Activated T-cell treated with anti-CD3 and anti-CD28 coated beads, Interleukin-2, amount 50 U/mL, for 24 hours (primary cell): ENCODE measurements around the gene FAM199X.
"Not testable (repeated sequence)": the region's sequence is repeated elsewhere in the genome, so short reads cannot be mapped to it uniquely, and the experiment has no call there.

ENCODE experiments used
- DNase-seq: peaks from one replicate; pipeline ENCODE4 v3.0.0-alpha.2; 2020
- H3K27ac Mint-ChIP-seq: 2 replicates; pipeline ENCODE4 v1.8.0; 2020; ENCODE audit warnings: mild to moderate bottlenecking, mixed read lengths
- H3K27me3 Mint-ChIP-seq: 2 replicates; pipeline ENCODE4 v1.8.0; 2020; ENCODE audit warnings: mixed read lengths
- H3K36me3 Mint-ChIP-seq: 2 replicates; pipeline ENCODE4 v1.8.0; 2020; ENCODE audit warnings: low read depth, mixed read lengths
- H3K4me1 Mint-ChIP-seq: 2 replicates; pipeline ENCODE4 v1.8.0; 2020; ENCODE audit warnings: low read depth, mixed read lengths
- H3K4me3 Mint-ChIP-seq: 2 replicates; pipeline ENCODE4 v1.8.0; 2020; ENCODE audit warnings: mild to moderate bottlenecking, moderate library complexity, mixed read lengths
- H3K9me3 Mint-ChIP-seq: 2 replicates; pipeline ENCODE4 v1.8.0; 2020; ENCODE audit warnings: mixed read lengths

Gene FAM199X

DNA sequence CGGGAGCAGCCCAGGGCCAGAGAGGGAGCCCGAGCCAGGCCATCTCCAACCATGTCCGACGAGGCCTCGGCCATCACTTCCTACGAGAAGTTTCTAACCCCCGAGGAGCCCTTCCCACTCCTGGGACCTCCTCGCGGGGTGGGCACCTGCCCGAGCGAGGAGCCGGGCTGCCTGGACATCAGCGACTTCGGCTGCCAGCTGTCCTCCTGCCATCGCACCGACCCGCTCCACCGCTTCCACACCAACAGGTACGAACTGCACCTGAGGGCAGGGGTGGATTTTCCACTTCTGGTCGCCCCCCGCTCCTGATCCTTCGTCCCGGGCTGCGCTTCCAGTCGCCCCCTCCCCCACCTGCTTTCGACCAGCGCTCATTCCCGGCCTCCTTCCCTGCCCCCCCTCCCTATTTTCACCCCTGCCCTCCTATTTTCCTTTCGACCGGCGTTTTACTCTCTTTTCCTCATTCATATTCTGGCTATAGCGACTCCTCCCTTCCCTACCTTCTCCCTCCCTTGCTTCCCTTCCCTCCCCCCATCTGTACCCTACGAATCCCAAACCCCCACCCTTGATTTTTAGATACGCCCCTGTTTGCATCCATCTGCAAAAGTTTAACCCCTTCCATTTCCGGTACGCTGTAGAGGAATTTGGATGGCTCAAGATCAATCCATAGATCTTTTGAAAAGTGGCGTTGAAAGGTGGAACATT lies 633 bp downstream of the FAM199X start:
- H3K27ac Mint-ChIP-seq, result peak overlapping the region; percentile 26

DNA sequence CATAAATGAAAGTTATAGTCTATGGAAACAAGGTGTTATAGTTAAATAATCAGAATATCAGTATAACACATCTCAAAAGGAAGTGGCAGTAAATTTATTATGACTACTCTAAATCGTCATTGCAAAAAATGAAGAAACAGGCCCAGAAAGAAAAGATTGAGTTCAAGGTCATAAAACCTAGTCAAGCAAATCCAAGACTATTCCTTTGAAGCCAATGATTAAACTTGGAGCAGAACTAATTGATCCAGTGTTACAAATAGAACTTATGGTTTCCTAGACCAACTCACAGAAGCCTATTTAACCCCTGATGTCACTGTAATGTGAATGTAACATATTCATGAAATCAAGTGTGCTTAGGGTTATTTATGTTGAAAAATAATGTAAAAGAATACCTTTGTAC lies 1.9 kb downstream of the FAM199X start:
- no peak overlapping the region for H3K27ac Mint-ChIP-seq

More for the DNA sequence above, 633 bp downstream of the FAM199X start:
- Mint-ChIP-seq H3K36me3 (peaks cover 14% of the 10 kb centered on the region), H3K4me3 (peak overlapping the region; percentile 74), H3K27me3 (peaks cover 31% of the 10 kb centered on the region), H3K4me1 (peaks cover 36% of the 10 kb centered on the region), H3K9me3 (no peaks in the 10 kb centered on the region)
- DNase-seq, result no peak

DNA sequence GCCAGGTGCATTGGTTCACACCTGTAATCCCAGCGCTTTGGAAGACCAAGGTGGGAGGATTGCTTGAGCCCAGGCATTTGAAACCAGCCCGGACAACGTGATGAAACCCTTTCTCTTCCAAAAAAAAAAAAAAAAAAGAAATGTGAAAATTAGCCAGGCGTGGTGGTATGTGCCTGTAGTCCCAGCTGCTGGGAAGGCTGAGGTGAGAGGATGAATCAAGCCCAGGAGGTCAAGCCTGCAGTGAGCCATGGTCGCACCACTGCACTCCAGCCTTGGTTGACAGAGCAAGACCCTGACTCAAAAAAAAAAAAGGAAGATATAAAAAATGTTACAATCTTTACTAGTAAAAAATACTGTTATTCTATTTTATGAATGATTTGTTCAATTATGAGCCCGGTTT lies 5.9 kb downstream of the FAM199X start:
- DNase-seq, result no peak
- Mint-ChIP-seq H3K36me3 (peaks cover 32% of the 10 kb centered on the region), H3K4me3 (no peak overlapping the region), H3K9me3 (no peaks in the 10 kb centered on the region), H3K27ac (no peak overlapping the region), H3K4me1 (peaks cover 34% of the 10 kb centered on the region), H3K27me3 (peaks cover 15% of the 10 kb centered on the region)

More for the DNA sequence above, 1.9 kb downstream of the FAM199X start:
- Mint-ChIP-seq H3K36me3 (peaks cover 20% of the 10 kb centered on the region), H3K4me3 (peak overlapping the region; percentile 74), H3K9me3 (no peaks in the 10 kb centered on the region), H3K27me3 (peaks cover 28% of the 10 kb centered on the region), H3K4me1 (peaks cover 38% of the 10 kb centered on the region)
- DNase-seq, result no peak

DNA sequence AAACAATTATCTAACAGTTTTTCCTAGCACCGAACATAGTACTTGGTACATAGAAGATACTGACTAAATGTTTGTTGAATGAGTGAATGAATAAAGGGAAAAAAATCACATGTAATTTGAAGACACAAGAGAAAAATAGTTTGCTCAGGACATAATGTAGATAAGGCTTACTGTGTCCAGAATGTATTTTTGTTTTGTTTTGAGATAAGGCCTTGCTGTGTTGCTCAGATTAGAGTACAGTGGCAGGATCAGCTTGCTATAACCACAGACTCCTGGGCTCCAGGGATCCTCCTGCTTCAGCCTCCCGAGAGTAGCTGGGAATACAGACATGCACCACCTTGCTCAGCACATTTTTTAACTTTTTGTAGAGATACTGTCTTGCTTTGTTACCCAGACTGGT lies 6.5 kb downstream of the FAM199X start:
- no peak overlapping the region for H3K4me3 Mint-ChIP-seq
- peaks cover 34% of the 10 kb centered on the region for H3K4me1 Mint-ChIP-seq
- no peaks in the 10 kb centered on the region for H3K9me3 Mint-ChIP-seq
- DNase-seq, result no peak
- peaks cover 38% of the 10 kb centered on the region for H3K36me3 Mint-ChIP-seq
- H3K27me3 Mint-ChIP-seq, result peaks cover 15% of the 10 kb centered on the region
- H3K27ac Mint-ChIP-seq, result no peak overlapping the region

DNA sequence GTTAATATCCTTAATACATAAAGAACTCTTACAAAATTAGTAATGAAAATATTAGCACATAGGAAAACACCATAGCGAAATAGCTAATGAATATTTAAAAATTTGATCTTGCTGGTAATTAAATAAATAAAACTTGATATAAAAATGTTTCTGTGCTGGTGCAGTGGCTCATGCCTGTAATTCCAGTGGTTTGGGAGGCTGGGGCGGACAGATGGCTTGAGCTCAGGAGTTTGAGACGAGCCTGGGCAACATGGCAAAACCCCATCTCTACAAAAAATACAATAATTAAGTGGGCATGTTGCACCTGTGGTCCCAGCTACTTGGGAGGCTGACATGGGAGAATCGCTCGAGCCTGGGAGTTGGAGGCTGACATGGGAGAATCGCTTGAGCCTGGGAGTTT lies 7.6 kb downstream of the FAM199X start:
- Mint-ChIP-seq H3K36me3 (peaks cover 43% of the 10 kb centered on the region), H3K27ac (no peak overlapping the region), H3K4me3 (no peak overlapping the region), H3K9me3 (no peaks in the 10 kb centered on the region), H3K27me3 (peaks cover 16% of the 10 kb centered on the region), H3K4me1 (peaks cover 25% of the 10 kb centered on the region)
- no peak for DNase-seq

DNA sequence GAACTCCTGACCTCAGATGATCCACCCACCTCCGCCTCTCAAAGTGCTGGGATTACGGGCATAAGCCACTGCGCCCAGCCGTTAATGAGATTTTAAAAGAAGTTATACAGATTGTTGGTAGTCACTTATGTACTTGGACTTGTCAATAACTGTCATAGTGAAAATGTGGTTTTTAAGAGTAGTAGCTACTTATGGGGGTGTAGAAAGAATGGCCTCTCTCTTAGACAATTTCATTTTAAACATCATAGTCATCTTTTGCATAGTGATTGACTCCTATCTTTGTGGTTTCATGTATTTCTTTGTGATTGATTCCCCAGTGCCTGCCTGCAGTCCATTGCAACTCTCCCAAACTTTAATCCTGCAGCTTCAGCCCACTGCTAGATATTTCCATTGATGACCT lies 17.4 kb downstream of the FAM199X start:
- H3K4me3 Mint-ChIP-seq, result no peak overlapping the region
- H3K27ac Mint-ChIP-seq, result no peak overlapping the region
- peaks cover 27% of the 10 kb centered on the region for H3K4me1 Mint-ChIP-seq
- H3K36me3 Mint-ChIP-seq, result peaks cover 32% of the 10 kb centered on the region
- peaks cover 27% of the 10 kb centered on the region for H3K27me3 Mint-ChIP-seq
- no peak for DNase-seq
- no peaks in the 10 kb centered on the region for H3K9me3 Mint-ChIP-seq

DNA sequence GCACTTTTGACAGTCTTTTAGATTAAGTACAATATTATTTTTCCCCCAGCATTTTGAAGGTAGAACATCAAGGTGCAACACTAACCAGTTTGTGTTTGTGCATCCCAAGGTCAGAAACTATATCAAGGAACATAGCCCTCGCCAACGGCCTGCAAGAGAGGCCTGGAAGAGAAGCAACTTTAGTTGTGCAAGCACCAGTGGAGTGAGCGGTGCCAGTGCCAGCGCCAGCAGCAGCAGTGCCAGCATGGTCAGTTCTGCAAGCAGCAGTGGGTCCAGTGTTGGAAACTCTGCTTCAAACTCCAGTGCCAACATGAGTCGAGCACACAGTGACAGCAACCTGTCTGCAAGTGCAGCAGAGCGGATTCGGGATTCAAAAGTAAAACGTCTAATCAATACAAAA lies 21.7 kb downstream of the FAM199X start:
- no peak for DNase-seq
- peaks cover 10% of the 10 kb centered on the region for H3K4me1 Mint-ChIP-seq
- no peak overlapping the region for H3K4me3 Mint-ChIP-seq
- no peak overlapping the region for H3K27ac Mint-ChIP-seq
- H3K36me3 Mint-ChIP-seq, result peaks cover 50% of the 10 kb centered on the region
- no peaks in the 10 kb centered on the region for H3K9me3 Mint-ChIP-seq
- H3K27me3 Mint-ChIP-seq, result peaks cover 22% of the 10 kb centered on the region

DNA sequence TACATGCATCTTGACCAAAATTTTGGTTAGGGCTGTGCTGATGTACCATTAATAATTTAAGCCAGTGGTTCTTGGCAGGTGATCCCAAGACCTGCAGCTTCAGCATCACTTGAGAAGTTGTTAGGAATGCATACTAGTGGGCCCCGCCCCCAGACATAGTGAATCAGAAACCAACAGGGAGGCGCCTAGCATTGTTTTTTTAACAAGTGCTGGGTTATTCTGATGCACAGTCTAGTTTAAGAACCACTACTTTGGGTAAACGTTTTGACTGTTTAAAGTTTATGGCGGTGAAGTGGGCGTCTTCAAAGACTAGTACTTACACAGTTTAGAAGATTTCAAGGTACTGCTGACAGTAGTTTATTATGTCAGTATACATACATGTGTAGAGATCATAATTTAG lies 23.6 kb downstream of the FAM199X start:
- no peaks in the 10 kb centered on the region for H3K9me3 Mint-ChIP-seq
- H3K27me3 Mint-ChIP-seq, result peaks cover 16% of the 10 kb centered on the region
- DNase-seq, result no peak
- H3K4me1 Mint-ChIP-seq, result peaks cover 3% of the 10 kb centered on the region
- peak overlapping the region; percentile 14 for H3K27ac Mint-ChIP-seq
- H3K4me3 Mint-ChIP-seq, result no peak overlapping the region
- peaks cover 53% of the 10 kb centered on the region for H3K36me3 Mint-ChIP-seq

DNA sequence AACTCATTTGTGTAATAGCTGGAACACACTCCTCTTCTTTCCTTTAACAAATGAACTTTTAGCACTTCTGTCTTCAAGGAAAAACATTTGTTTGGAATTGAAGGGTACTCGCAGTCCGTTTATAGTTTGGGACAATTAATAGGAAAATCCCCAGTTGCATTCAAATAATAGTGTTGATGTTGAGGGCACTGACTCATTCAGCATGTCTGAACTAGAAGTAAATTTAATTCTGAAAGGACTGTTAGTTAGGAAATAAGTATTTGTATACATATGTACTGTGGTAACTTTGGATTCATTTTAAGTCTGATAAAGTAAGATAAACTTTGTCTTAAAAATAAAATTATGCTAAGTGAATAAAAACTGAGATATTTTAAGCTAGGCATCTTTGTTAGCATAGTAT lies 27.2 kb downstream of the FAM199X start:
- H3K4me1 Mint-ChIP-seq, result peaks cover 5% of the 10 kb centered on the region
- DNase-seq, result no peak
- H3K4me3 Mint-ChIP-seq, result no peak overlapping the region
- no peak overlapping the region for H3K27ac Mint-ChIP-seq
- no peaks in the 10 kb centered on the region for H3K9me3 Mint-ChIP-seq
- H3K27me3 Mint-ChIP-seq, result peaks cover 7% of the 10 kb centered on the region
- H3K36me3 Mint-ChIP-seq, result peaks cover 42% of the 10 kb centered on the region

DNA sequence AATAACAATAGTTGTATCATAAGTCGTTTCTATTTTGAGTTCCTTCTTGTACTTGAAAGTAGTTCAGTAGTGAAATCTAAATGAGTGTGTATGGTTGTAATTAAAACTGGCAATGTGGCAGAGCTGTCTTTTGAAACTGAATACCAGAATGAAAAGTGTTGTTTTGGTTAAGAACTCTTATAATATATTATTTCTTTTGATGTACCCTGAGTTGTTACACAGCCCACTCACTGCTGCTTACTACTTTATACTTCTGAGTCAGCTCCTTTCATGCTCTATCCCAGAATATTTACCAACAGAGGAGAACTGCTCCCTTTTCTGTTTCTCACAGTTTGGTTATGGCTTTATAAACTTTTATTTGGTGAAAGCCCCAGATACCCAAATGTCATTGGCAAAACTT lies 28.8 kb downstream of the FAM199X start:
- no peaks in the 10 kb centered on the region for H3K9me3 Mint-ChIP-seq
- no peaks in the 10 kb centered on the region for H3K27me3 Mint-ChIP-seq
- no peak for DNase-seq
- no peak overlapping the region for H3K27ac Mint-ChIP-seq
- peaks cover 27% of the 10 kb centered on the region for H3K36me3 Mint-ChIP-seq
- H3K4me3 Mint-ChIP-seq, result no peak overlapping the region
- peaks cover 5% of the 10 kb centered on the region for H3K4me1 Mint-ChIP-seq

DNA sequence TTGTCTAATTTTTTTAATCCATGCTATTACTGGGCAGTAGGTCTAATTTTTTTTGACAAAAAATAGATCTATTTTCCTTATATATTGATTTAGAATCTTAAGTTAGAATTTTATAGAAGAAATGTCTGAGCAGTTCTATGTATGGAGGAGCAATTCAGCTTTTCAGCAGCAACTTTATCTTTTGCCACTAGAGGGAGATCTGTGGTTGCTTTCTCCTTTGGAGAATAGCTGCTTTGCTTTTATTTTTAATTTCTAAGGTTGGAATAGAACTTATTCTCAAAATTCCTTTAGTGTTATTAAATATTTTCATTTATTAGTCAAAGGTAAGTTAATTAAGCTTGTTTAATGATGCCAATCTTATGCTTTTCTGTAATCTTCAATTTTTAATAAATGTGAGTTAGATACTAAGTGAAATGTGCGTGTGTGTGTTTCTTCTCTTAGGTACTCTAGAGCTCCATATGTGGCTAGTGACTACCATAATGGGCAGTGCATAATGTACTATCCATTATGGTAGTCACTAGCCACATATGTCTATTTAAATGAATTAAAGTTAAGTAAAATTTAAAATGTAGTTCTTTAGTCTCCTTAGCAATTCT lies 29.3 kb downstream of the FAM199X start:
- no peaks in the 10 kb centered on the region for H3K9me3 Mint-ChIP-seq
- H3K36me3 Mint-ChIP-seq, result peaks cover 21% of the 10 kb centered on the region
- H3K4me3 Mint-ChIP-seq, result no peak overlapping the region
- no peak overlapping the region for H3K27ac Mint-ChIP-seq
- H3K27me3 Mint-ChIP-seq, result no peaks in the 10 kb centered on the region
- peaks cover 5% of the 10 kb centered on the region for H3K4me1 Mint-ChIP-seq
- DNase-seq, result no peak

DNA sequence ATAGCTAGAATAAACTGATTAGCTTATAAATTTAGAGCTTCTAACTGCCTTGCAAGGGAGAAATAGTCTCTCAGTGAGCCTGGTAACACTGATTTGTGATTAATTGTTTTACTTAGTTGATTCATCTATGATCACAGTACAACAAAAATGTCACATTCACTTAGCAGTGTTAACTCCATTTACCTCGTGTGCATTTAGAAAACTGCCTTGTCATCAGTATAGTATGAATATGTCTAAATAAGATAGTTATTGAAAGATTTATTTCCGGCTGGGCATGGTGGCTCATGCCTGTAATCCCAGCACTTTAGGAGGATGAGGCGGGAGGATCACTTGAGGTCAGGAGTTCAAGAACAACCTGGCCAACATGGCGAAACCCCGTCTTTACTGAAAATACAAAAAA lies 39.3 kb downstream of the FAM199X start:
- Mint-ChIP-seq H3K27me3 (peaks cover 22% of the 10 kb centered on the region), H3K9me3 (no peaks in the 10 kb centered on the region), H3K4me3 (no peak overlapping the region), H3K4me1 (no peaks in the 10 kb centered on the region), H3K36me3 (peaks cover 2% of the 10 kb centered on the region), H3K27ac (no peak overlapping the region)
- DNase-seq, result no peak

DNA sequence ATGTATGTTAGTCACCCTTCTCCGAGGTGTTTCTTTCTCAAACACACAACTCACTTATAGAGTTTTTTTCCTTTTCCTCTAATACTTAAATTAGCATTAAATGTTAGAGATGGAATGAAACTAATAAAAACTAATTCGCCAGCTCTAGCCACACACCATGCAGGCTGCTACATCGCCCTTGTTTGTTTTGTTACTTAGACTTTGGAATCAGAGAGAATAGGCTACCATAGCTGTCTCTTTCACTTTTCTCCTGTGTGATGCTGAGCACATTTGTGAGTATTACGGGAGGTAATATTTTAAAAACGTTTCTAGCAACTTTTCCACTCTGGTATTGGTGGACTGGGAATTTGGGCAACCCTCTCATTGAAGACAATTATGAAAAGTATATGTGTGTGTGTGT lies 44.9 kb downstream of the FAM199X start:
- no peak overlapping the region for H3K27ac Mint-ChIP-seq
- H3K9me3 Mint-ChIP-seq, result no peaks in the 10 kb centered on the region
- no peak for DNase-seq
- no peak overlapping the region for H3K4me3 Mint-ChIP-seq
- peaks cover 38% of the 10 kb centered on the region for H3K27me3 Mint-ChIP-seq
- no peaks in the 10 kb centered on the region for H3K36me3 Mint-ChIP-seq
- H3K4me1 Mint-ChIP-seq, result no peaks in the 10 kb centered on the region

DNA sequence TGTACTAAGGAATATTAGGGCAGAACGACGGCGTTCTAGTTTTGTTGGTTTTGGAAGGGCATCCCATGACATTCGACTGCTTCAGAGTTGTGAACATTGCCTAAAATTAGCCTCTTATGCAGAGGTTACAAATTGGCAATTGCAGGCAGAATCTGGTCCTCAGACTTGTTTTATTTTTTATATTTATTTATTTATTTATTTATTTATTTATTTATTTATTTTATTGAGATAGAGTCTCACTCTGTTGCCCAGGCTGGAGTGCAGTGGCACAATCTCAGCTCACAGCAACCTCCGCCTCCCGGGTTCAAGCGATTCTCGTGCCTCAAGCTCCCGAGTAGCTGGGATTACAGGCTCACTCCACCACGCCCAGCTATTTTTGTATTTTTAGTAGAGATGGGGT lies 63.8 kb downstream of the FAM199X start:
- H3K4me3 Mint-ChIP-seq, H3K36me3 Mint-ChIP-seq, DNase-seq, H3K27ac Mint-ChIP-seq, H3K4me1 Mint-ChIP-seq, H3K9me3 Mint-ChIP-seq: not testable (repeated sequence)
- peaks cover 27% of the 10 kb centered on the region for H3K27me3 Mint-ChIP-seq
